SKM-1 treated with dmso at 0.1 percent for 144 hours (cell line): ENCODE results near the gene PRSS57.
"Not testable (repeated sequence)": the region's sequence is repeated elsewhere in the genome, so short reads cannot be mapped to it uniquely, and the experiment has no call there.

Source experiments
- DNase-seq: peaks from one replicate; lab custom pipeline; 2025; ENCODE audit not compliant: unreplicated experiment; lab: John Stamatoyannopoulos, UW

The PRSS57 gene

DNA sequence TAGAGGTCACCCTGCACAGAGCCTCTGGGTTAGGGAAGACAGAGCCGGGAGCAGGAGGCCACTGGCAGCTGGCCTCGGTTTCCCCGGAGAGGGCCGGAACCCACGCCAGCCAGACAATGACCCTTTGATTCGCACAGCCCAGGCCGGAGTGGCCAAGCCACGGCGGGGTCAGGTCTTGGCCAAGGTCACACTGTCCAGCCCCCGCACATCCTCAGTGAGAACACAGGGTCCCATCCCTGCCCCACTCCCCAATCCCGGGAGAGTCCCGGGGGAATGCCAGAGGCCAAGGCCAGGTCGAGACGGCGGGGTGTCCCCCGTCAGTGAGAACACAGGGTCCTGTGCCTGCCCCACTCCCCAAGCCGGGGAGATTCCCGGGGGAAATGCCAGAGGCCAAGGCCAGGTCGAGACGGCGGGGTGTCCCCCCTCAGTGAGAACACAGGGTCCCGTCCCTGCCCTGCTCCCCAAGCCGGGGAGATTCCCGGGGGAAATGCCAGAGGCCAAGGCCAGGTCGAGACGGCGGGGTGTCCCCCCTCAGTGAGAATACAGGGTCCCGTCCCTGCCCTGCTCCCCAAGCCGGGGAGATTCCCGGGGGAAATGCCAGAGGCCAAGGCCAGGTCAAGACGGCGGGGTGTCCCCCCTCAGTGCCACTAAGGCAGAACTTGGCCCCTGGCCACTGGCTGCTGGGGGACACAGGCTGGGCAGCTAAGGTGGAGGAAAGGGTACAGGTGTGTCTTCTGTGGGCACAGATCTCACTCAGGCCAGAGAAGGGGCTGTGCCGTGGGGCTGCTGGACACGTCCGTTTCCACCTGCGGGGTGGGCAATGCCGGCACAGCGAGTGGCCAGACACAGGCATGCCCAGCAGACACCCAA lies 20.7 kb downstream of the PRSS57 start:
- no peak for DNase-seq

DNA sequence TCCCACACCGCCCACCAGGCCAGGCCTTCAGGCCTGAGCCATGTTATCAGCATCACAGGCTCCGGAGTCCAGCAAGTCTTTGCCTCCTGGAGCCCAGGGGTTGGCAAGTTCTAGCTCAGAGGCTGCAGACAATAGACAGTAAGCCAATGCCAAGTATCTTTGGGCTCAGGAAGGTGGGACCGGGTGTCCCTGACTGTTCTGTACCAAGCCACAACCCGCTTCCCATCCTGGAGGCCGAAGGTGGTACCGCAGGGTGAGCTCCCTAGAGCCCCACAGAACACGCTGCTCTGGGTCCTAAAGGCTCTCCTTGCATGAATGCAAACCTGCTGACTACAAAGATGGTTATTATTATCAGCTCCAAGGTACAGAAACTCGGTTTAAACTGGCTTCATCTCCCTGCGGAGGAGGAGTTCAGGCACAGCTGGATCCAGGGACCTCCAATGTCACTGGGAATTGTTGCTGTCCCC lies 24.6 kb downstream of the PRSS57 start:
- no peak for DNase-seq

DNA sequence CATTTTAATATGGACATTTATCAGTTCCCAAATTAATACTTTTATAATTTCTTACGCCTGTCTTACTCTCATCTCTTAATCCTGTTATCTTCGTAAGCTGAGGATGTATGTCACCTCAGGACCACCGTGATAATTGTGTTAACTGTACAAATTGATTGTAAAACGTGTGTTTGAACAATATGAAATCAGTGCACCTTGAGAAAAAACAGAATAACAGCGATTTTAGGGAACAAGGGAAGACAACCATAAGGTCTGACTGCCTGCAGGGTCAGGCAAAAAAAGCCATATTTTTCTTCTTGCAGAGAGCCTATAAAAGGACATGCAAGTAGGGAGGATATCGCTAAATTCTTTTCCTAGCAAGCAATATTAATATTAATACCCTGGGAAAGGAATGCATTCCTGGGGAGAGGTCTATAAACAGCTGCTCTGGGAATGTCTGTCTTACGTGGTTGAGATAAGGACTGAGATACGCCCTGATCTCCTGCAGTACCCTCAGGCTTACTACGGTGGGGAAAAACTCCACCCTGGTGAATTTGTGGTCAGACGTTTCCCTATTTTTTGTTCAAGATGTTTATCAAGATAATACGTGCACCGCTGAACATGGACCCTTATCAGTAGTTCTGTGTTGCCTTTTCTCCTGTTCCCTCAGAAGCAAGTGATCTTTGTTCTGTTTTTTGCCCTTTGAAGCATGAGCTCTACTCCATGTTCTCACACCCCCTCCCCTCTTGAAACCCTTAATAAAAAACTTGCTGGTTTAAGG lies 26.4 kb downstream of the PRSS57 start:
- not testable (repeated sequence) for DNase-seq

DNA sequence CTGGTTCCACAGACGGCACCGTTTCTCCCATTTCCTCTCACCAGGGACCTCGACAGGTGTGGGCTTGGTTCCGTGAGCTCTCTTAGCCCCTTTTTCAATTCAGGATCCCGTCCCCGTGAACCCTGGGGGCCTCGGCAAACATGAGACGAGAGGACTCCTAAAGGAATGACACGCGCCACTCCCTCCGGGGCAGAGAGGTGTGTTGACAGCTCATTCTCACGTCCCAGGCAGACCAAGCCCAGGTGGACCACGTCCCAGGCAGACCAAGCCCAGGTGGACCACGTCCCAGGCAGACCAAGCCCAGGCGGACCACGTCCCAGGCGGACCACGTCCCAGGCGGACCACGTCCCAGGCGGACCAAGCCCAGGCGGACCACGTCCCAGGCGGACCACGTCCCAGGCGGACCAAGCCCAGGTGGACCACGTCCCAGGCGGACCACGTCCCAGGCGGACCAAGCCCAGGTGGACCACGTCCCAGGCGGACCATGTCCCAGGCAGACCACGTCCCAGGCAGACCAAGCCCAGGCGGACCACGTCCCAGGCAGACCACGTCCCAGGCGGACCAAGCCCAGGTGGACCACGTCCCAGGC lies 28.2 kb downstream of the PRSS57 start:
- DNase-seq, result not testable (repeated sequence)

DNA sequence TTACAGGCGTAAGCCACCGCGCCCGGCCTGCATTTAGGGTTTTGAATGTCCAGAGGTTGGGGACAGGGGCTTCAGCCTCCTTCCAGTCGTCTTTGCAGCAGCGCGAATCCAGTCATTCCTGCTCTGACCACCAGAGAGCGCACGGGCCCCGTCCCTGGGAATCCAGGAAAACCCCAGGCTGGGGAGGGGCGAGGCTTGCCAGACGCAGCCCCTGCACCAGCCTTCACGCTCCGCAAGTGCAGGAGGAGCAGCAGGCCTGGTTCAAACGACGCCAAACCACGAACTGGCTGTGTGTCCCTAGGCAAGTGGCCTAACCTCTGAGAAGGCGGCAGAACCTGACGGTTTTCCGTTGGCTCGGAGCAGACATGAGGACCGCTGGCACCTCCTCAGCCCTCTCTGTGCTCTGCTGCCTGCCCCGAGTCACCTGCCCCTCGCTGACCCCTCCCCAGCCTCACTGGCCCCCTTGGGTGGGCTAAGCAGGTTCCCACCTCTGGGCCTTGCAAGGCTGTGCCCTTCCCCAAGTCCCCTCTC lies 30.3 kb downstream of the PRSS57 start:
- peak; percentile 70 for DNase-seq

DNA sequence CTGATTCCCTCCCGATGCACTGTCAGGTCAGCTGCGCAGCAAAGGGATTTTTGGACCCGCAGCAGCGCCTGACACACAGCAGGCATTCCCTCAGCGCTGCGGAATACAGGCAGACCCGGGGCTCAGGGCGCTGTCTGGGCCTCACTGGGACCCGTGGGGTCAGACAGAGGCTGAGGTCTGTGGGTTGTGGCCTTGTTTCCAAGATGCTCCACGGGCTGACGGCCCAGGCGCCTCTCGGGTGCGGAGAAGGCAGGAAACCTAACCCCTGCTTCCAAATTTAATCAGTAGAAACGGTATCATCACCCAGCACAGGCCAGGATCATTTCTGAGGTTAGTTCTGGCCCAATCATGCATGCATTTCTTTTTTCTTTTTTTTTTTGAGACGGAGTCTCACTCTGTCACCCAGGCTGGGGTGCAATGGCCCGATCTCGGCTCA lies 31.6 kb downstream of the PRSS57 start:
- DNase-seq, result no peak

DNA sequence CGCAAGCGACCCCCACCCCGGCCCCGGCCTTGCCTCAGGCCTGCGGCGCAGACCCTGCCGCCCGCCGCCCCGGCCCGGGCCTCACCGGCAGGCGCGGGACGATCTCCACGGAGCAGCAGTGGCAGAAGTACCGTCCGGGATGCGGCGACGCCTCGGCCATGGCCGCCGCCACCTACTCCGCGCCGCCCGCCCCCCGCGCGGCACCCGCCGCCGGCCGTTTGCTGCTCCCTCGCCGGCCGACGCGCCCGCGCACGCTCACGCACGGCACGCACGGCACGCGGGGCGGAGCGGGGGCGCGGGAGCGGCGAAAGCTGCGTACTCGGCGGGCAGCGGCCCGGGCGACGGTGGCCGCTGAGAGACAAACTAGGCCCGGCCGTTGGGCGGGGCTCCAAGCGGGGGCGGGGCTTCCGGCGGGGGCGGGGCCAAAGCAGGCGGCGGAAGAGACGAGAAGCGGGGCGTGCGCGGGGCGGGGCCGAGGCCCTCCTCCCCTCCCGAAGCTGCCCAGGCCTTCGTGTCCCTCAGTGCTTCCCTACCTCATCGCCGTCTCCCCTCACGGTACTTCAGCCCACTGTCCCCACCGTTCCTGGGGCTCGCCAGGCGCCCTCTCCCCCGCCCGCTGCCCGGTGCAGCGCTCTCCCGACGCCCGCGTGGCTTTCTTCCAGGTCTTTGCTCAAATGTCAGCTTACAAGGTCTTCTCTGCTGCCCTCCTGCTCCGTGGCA lies 32.1 kb downstream of the PRSS57 start, which contains the start of gene RNF126:
TSS of gene RNF126 (minus strand) at position 253 of the 720 bp plus-strand sequence. CDS start at position 160, 93 bp downstream.
- DNase-seq, result peak; percentile 89

DNA sequence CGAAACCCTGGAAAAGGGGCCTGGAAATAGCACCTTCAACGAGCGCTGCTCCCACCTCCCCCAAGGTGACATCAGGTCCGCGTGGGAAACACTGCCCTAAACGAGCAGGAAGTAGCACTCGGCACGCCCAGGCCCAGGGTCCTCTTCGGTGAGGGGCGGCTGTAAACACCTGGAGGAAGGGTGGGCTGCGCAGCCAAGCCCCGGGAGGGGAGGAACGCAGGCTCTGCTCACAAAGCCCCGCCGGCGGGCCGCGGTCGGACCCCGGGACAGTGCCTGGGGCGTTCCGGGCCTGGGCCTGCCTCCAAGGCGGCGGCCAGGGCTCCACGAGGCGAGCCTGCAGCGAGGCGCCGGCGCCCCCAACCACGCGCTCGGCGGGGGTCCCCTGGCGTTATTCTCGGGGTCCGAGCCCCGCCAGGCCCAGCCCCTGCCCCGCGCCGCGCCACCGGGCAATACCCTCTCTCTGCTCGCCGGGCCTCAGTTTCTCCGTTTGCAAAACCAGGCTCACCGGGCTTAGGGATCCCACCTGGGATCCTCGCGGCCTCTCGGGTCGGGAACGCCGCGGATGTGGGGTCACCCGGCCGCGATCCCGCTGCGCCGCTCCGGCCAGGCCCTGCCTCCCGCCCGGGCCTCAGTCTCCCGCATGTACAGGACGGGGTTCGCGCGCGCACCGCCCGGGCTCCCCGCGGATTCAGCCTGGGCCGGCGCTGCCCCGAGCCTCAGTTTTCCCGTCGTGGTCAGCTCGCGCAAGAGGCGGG lies 32.9 kb downstream of the PRSS57 start:
- peak; percentile 31 for DNase-seq

DNA sequence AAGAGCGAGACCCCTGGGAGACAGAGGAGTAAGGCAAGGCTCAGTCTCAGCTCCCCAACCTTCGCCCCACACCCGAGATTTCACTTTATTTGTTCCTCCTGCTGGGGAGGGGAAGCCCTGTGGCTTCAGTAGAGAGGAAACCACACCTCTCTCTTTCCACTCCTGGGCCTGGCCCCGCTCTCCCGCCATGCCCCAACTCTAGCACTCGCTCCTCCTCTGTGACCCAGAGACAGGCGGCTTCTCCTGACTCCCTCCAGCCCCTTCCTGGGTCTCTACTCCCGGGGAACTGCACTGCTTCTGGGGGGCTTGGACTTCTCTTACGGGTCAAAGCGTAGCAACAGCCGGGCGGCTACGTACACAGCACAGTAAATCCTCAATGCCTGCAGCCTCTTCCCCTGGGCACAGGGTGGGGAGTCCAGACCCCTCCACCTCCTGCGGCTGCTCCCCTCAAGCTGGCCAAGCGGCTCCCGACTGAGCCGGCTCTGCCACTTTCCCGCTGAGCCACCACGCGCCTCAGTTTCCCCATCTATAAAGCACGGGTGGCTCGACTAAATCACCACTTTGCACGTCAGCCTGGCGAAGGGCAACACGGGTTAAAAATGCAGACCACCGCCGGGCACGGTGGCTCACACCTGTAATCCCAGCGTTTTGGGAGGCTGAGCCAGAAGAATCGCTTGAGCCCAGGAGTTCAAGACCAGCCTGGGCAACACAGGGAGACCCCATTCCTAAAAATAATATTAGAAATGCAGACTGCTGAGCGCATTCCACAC lies 33.6 kb downstream of the PRSS57 start:
- peak; percentile 20 for DNase-seq

DNA sequence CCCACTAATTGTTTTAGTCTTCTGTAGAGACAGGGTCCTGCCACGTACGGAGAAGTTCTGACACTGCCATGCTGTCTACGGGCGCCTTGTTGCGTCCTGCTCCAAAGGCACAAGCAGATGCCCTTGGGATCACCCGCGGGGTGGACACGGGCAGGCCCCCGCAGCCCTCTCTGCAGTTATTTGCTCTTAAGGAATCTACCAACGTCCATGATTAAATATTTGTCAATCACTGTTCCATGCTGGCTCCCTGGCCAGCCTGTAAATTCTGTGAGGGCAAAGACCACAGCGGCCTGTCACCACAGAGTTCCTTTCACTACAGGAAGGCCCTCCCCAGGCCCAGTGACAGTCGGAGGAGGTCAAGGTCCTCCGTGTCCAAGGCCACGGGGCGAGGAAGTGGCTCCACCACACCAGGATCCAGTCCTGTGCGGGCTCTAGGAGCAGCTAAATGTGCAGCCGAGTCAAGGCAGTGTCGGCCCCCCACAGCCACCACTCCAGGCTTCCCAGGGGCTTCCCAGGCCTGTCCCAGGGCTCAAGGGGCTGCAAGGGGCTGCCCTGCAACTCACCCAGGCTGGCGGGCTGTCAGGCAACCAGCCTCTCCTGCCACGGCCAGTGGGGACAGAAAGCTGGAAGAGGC lies 34.3 kb downstream of the PRSS57 start:
- DNase-seq, result no peak

DNA sequence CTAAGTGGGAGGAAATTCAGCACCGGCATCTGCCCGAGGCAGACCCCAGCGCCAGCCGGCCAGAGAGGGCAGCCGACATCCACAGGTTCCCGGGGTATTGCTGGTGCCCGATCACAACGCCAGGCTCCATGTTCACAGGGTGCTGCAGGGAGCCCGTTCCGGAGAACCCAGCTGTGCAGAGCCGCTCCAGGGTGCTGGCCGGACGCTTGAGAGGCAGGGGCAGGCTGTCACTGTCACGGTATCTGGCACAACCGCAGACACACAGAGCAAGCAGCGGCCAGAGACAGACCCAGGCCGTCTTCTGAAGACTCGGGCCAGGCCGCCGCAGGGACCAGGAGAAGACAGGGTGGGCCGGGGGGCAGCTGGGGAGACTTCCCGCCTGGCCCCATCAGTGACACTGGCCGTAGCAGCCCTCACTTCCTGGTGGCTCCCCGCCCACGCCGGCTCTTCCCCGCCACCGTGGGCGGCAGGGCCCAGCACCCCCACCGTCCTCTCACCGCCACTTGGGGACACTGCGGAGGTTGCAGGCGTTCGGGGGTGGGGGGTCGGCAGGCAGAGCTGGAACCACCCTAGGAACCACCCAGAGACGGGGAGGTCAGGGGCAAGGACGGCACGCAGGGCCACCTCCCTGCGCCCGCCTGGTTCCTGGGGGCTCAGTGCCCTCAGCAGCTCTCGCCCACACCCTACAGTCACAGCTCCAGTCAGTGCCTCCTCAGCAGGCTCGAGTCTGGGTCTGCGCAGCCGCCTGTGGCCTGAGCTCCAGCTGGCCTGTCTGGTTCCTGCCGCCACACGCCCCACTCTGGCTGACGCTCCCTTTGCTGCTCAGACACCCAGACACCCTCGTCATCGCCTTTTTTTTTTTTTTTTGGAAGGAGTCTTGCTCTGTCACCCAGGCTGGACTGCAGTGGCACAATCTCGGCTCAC lies 36.1 kb downstream of the PRSS57 start:
- DNase-seq, result no peak

DNA sequence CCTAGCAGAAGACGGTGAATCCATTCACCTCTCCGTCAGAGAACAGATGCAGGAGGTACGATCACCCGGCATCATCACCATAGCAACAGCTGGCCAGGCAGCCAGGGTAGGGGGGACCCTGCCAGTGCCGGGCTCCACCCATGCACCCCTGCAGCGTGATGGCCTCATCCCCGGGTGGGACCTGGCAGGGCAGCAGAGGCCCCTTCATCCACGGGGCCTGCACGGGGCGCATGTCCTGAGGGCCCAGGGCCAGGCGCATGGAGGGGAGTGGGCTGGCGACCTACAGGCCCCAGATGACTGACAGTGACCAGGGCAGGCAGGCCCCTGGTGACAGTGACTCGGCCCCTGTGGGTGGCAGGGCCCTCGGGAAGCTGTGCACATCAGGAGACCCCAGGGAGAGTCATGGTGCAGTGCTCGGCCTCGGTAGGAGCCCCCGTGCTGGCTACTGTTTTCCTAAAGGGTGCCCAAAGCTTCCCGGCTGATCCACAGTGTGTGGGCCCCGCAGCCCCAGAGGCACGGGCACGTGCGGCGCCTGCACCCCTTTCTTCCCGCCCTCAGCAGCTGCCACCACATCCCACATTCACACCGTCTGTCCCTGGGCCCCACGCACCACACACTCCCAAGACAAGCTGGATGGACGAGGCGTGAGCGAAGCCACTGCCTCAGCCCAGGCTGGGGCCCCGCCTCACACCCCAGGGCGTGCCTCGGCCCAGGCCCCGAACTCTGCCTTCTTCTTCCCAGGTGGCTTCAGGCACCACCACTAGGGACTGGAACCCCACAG lies 37.0 kb downstream of the PRSS57 start:
- DNase-seq, result no peak

DNA sequence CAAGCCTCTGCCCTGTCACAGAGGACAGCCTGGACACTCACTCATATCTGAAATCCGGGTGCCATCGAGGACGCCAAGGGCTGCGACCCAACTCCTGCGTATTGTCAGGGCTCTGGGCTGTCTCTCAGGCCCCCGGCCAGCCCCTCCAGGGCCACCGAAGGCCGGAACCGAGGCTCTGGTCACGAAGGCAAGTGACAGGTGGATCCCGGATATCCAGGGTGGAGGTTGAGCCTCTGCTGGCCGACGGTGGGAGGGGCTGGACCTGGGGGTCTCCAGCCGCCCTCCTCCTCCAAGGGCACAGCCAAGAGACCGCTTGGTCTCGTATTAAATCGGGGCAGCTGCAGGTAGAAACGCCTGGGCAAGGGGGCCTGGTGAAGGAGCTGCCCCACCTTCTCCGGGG lies 37.6 kb downstream of the PRSS57 start:
- DNase-seq, result no peak

DNA sequence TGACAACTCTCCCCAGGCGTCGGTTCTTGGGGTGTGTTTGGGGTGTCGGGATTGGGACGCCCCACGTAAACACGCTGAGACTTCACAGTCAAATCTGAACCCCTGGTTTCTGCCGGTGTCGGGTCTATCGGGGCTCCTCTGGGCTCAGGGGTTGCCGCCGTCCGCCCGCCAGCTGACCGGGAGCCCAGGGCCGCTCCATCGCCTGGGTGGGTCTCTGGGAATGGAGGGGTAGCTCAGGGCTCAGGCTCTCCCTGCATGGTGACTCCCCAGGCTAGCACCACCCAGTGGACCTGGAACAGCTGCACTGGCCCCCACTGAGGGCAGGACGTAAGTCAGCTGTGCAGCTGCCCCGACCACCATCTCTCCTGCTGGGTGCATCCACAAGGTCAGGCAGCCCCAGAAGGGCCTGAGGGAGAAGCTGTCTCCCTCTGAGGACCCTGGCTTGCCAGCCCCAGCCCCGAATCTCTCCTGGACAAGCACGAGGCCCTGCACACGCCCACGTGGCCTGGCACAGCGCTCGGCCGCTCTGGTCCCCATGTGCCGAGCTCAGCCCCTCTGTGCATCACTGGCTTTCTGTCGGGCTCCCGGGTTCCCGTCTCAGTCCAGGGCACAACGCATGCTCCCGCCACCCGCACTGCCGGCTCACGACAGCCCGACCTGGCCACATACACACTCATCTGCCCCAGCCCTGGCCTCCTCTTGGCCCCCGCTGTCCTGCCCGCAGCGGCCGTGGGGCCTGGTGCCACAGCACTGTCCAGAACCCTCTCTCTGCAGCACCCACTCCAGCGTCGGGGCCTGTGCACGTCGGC lies 38.3 kb downstream of the PRSS57 start:
- no peak for DNase-seq

DNA sequence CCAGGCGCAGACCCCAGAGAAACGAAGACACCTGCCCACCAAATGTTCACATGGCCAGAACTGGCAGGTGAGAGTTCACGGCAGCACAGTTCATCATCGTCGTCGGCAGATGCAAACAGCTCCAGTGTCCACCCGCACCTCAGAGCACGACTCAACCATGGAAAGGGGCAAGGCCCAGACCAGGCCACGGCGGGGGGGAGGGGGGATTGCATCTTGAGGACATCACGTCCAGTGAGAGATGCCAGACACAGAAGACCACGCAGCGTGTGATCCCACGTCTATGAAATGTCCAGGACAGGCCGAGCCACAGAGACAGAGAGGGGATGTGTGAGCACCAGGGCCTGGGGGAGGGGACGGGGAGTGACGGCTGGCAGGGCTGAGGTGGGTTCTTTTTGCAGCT lies 39.6 kb downstream of the PRSS57 start:
- no peak for DNase-seq

DNA sequence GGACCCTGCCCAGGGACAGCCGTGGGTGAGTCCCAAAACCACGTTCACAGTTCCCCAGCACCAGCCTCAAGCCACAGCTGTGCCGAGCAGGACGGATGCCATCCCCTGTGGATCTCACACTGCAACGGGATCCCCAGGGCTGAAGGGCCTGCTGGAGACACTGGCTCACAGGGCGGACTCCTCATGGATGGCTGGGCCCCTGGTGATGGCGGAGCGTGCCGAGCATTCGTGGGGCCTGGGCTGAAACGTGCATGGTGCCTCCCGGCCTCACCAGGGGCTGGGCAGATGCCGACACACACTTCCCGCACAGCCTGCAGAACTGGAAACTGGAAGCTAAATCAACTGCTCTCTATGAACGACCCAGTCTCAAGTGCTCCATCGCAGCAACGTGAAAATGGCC lies 41.8 kb downstream of the PRSS57 start:
- no peak for DNase-seq
